ENCODE data around the gene LGR6.

Gene LGR6

DNA sequence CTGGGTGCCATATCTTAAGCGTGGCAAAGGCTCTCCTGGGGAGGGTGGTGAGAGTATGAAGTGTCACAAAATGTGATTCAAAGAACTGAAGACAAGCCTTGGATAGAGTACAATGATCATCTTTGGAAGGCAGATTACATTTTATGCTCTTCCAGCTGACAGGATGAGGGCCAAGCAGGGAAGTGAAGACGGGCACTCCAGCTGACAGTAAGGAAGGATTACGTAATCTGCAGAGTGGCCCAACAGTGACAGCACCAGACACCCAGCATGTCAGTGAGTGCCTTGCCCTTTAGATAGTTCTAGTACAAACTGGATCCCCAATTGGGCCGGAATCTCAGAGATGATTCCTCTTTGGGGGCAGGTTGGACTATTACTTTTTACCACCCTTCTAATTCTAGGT, 95.4 kb downstream of the LGR6 start:
- no peak for DNase-seq (ENCODE audit: low read depth)

- no peak for DNase-seq (ENCODE audit: low read depth)
Observed at GRCh38 chr1:202291001-202291400, 97.4 kb downstream of the LGR6 start.

DNA sequence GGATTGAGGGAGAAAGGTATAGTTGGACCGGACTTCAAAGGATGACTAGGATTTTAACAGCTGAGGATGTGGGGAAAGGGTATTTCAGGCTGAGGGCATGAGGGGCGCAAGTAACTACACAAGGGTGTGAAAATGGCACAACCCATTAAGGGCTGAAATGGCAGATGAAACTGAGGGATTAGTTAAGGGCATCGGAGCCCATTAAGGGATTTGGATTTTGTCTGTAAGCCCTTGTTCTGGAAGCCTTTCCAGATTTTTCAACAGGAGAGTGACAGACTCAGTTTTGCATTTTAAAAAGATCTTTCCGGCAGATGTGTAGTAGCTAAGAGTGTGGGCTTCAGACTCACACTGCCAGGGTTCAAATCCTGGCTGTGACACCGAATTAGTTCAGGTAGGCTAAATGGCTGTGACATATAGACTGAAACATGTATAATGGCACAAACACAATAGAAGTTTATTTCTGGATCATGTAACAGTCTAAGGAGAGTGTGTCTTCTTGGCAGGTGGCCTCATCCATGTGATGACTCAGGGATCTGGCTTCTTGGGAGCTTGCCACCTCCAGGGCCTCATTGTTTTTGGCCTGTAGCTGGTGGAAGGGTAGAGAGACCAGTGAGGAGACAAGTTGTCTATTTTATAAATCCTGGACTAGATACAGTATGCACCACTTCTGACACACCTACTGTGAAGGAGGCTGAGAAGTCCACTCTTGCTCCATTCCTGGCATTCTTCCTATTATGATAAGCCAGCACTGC, 98.5 kb downstream of the LGR6 start:
- no peak for DNase-seq (ENCODE audit: low read depth)

- no peak for DNase-seq (ENCODE audit: low read depth)
Observed at GRCh38 chr1:202292773-202293172, 99.2 kb downstream of the LGR6 start.

- DNase-seq (ENCODE audit: low read depth) = no peak
Observed at GRCh38 chr1:202293569-202293968, 100.0 kb downstream of the LGR6 start.

- no peak for DNase-seq (ENCODE audit: low read depth)
Observed at GRCh38 chr1:202302166-202302565, 108.6 kb downstream of the LGR6 start.

- no peak for DNase-seq (ENCODE audit: low read depth)
Observed at GRCh38 chr1:202304375-202304774, 110.8 kb downstream of the LGR6 start.

GRCh38 chr1:202305168-202305567, 111.6 kb downstream of the LGR6 start:
- no peak for DNase-seq (ENCODE audit: low read depth)

GRCh38 chr1:202306535-202307345, 113.1 kb downstream of the LGR6 start:
- DNase-seq (ENCODE audit: low read depth) = no peak

DNA sequence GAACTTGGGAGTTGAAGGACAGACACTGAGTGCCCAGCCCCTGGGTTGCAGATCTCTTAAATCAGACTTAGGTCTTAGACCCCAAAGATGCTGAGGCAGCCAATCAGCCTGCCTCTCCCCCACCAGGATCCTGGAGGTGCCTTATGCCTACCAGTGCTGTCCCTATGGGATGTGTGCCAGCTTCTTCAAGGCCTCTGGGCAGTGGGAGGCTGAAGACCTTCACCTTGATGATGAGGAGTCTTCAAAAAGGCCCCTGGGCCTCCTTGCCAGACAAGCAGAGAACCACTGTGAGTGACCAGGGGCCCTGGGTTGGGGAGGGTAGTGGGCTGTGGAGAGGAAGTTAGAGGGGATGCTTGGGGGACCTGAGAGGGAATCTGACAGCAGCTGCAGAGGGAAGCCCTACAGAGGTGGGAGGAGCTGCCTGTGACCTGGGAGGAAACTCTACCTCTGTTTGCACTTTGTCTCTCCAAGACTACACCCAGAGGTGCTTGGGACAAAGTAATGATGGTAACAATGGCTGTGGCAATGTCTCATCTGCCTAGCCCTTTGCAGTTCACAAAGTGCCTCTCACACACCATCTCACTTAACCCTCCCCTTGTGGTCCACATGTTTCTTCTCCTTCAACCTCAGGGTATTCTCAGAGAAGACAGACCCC, 116.6 kb downstream of the LGR6 start:
- no peak for DNase-seq (ENCODE audit: low read depth)

DNA sequence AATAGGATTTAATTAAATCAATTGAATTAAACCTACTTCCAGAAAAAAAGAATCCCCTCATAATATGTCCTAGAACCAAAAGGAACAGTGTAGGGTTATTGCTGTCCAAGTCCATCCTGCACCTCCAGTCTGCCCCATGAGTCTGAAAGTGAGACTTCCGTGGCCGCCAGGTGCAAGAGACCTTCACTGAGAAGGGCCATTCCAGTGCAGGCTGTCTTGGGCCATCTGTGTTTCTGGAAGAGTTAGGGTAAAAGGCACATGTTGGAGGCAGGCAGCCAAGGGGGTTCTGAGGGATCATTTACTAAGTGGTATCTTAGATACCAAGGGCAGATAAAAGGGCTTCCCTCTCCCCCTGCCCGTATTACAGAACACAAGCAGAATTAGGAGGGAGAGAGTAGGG, 117.1 kb downstream of the LGR6 start:
- no peak for DNase-seq (ENCODE audit: low read depth)

DNA sequence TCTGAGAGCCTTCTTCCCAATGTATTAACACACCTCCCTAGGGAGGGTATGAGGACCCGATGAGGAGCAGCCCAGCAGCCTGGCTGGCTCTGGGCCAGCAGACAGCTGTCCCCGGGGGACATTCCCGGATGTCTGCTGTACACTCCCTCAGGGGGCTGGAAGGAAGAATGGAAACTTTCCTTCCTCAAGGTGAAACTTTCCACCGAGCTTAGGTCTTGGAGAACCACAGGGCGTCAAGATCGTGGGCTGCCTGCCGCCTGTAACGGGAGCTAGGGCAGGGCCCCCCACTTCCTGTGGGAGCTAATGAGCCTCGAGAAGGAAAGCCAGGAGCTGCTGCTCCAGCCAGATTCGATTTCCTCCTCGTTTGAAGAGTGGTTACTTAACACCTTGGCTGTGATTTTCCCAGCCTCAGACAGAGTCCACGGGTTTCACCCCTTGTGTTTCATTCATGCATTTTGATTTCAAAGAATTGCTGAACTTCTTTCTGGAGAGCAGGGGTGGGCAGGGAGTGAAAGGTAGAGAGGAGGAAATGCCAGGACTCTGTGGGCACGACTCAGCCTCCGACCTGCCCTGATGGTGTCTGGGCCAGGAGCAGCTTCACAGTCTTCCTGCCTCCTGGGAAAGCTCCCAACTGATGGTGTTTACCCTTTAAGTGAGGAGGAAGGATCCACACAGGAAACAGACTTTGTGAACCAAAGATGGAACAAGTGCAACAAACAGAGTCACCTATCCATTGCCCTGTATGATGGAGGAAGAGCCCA, 118.5 kb downstream of the LGR6 start:
- DNase-seq (ENCODE audit: low read depth) = no peak

DNA sequence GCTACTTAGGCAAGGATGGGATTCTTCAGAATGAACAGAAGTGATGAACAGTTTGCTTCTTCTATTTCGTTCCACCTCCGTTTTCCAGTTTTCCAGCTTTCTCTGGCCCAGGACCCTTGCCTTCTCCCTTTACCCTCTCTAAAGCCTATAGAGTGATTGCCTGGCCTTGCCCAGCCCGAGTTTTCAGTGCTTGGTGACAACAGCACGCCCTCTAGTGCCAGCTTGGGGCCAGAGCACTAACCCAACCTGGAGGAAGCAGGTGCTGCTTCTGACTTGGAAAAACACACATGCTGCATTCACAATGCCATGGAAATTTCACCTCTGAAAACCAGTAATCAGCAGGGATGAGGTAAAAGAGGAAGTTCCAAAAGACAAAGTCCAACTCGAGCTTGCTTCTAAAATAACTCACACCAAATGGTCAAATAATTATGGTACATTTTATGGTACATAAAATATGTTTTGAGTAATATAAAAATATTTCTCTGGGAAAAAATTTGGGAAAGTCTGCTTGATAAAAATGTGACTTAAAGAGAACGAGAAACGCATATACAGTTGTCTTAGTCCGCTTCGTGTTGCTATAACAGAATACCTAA, 122.1 kb downstream of the LGR6 start:
- DNase-seq (ENCODE audit: low read depth) = peak; percentile 60

DNA sequence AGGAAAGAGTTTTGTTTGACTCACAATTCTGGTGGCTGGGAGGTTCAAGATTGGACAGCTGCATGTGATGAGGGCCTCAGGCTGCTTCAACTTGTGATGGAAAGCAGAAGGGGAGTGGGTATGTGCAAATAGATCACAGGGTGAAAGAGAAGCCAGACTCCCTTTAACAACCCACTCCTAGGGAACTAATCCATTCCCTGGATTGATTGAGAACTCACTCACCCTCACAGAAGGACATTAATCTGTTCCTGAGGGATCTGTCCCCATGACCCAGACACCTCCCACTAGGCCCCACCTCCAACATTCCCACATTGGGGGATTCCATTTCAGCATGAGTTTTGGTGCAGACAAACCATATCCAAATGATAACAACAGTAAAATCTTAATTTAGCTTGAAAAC, 122.6 kb downstream of the LGR6 start:
- no peak for DNase-seq (ENCODE audit: low read depth)

DNA sequence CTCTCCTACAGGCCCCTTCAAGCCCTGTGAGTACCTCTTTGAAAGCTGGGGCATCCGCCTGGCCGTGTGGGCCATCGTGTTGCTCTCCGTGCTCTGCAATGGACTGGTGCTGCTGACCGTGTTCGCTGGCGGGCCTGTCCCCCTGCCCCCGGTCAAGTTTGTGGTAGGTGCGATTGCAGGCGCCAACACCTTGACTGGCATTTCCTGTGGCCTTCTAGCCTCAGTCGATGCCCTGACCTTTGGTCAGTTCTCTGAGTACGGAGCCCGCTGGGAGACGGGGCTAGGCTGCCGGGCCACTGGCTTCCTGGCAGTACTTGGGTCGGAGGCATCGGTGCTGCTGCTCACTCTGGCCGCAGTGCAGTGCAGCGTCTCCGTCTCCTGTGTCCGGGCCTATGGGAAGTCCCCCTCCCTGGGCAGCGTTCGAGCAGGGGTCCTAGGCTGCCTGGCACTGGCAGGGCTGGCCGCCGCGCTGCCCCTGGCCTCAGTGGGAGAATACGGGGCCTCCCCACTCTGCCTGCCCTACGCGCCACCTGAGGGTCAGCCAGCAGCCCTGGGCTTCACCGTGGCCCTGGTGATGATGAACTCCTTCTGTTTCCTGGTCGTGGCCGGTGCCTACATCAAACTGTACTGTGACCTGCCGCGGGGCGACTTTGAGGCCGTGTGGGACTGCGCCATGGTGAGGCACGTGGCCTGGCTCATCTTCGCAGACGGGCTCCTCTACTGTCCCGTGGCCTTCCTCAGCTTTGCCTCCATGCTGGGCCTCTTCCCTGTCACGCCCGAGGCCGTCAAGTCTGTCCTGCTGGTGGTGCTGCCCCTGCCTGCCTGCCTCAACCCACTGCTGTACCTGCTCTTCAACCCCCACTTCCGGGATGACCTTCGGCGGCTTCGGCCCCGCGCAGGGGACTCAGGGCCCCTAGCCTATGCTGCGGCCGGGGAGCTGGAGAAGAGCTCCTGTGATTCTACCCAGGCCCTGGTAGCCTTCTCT, 124.6 kb downstream of the LGR6 start:
- no peak for DNase-seq (ENCODE audit: low read depth)

- DNase-seq (ENCODE audit: low read depth) = no peak
Observed at GRCh38 chr1:202319381-202320080, 125.9 kb downstream of the LGR6 start.

DNA sequence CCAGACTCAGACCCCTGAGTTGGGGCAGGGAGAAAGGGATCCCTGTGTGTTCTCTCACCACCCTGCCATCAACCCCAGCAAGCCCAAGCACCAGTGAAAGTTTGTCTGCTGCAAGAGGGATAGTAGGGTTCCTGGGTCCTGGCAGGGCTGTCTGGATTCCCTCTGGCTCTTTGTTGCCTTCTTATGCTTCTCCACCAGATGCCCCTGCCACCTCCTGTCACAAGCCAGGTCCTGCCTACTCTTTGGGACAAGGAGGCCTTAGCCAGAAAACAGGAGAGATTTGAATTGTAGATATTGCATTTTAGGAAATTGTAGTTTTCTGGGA, 126.4 kb downstream of the LGR6 start:
- DNase-seq (ENCODE audit: low read depth) = no peak

GRCh38 chr1:202323731-202324130, 130.1 kb downstream of the LGR6 start:
- no peak for DNase-seq (ENCODE audit: low read depth)

- no peak for DNase-seq (ENCODE audit: low read depth)
Observed at GRCh38 chr1:202324646-202325045, 131.0 kb downstream of the LGR6 start.

- DNase-seq (ENCODE audit: low read depth) = no peak
Observed at GRCh38 chr1:202329891-202330290, 136.3 kb downstream of the LGR6 start.

All from activated gamma-delta T cell treated with anti-CD3 and anti-CD28 coated beads, Interleukin-2, amount 50 U/mL, for 16 hours (primary cell).